Kidney (tissue), 14 donors: ENCODE measurements around the gene PSMD1. TPM values are rescaled to one million over a fixed set of nuclear protein-coding genes. Genes with fewer than 3 reads are reported as not detected.

Experiments used
- DNase-seq, 5 donors: peaks; one replicate each; pipeline ENCODE4 v3.0.0-alpha.2; 2013 to 2020
- FAIRE-seq: peaks from 2 replicates; lab custom pipeline; 2012; peaks lifted over from hg19 to GRCh38; lab: Jason Lieb, UNC
- H3K27ac ChIP-seq, 2 donors: one replicate each; pipeline ENCODE4 v1.7.0; 2013; ENCODE audit warnings: low read depth in 2 of 2, low read length in 2 of 2, inconsistent platforms in 1 of 2
- H3K27me3 ChIP-seq: one replicate; pipeline ENCODE4 v1.7.1; 2013; ENCODE audit warnings: low read length, inconsistent platforms; ENCODE audit not compliant: control insufficient read depth, insufficient read depth
- H3K36me3 ChIP-seq, 3 donors: one replicate each; pipeline versions ENCODE4 v1.7.0 to v1.7.1; 2013; ENCODE audit warnings: low read length in 3 of 3, control low read depth in 1 of 3, inconsistent platforms in 1 of 3; ENCODE audit not compliant: insufficient read depth in 3 of 3, control insufficient read depth in 2 of 3
- H3K4me1 ChIP-seq, 3 donors: one replicate each; pipeline versions ENCODE4 v1.7.0 to v1.7.1; 2013; ENCODE audit warnings: low read length in 3 of 3, inconsistent platforms in 1 of 3, low read depth in 1 of 3; ENCODE audit not compliant: control insufficient read depth in 2 of 3, insufficient read depth in 2 of 3
- H3K4me3 ChIP-seq, 3 donors: one replicate each; pipeline versions ENCODE4 v1.7.0 to v1.8.1; 2013; ENCODE audit warnings: low read length in 3 of 3, control low read depth in 1 of 3, inconsistent platforms in 1 of 3
- H3K9ac ChIP-seq, 3 donors: one replicate each; pipeline versions ENCODE4 v1.7.0 to v1.7.1; 2013; ENCODE audit warnings: low read length in 3 of 3, control low read depth in 1 of 3, inconsistent platforms in 1 of 3
- H3K9me3 ChIP-seq, 3 donors: one replicate each; pipeline versions ENCODE4 v1.7.0 to v1.7.1; 2013; ENCODE audit warnings: low read length in 3 of 3, control low read depth in 1 of 3, inconsistent platforms in 1 of 3; ENCODE audit not compliant: control insufficient read depth in 2 of 3, insufficient read depth in 1 of 3
- intact Hi-C: fragments of 100-400 bp; cut with DNase I; formaldehyde crosslinking; loops from one replicate; pipeline ENCODE4 v1.11.1; 2022
- polyA plus RNA-seq: library from polyadenylated mRNA; stranded (reverse); fragments of 350-450 nt; fragmentation: Illumina TruSeq; extraction: RNeasy Lipid Tissue Mini Kit (QIAGEN cat#74804); gene quantifications from one replicate; pipeline ENCODE4 v1.2.3, GENCODE V29; 2014; ENCODE audit warnings: low read depth, low replicate concordance; ENCODE audit not compliant: insufficient read depth
- total RNA-seq: library from RNA; stranded (reverse); fragmentation: NEBNext Ultra II Directional; extraction: Animal tissue kit (Norgen Biotek cat#: 25700); gene quantifications from one replicate; pipeline ENCODE4 v1.2.1, GENCODE V29; 2021
- TF ChIP-seq, protein P1 (sequence below): IDR thresholded peaks from 3 replicates; pipeline ENCODE4 v1.5.1; 2012; ENCODE audit warnings: mild to moderate bottlenecking, moderate library complexity, borderline replicate concordance; ENCODE audit not compliant: insufficient read depth; ENCODE audit errors: extremely low read depth
- donor health status: control.
- donor health status: control.
- donor health status: control.
- donor health status: control.
- donor health status: control.
- donor health status: DM: yes; HTN: yes; CAD: no.
- donor health status: Normal renal cell carcinoma (clear cell type).

The PSMD1 gene
- total and polyA plus RNA-seq, 2 donors from 2014 or later, result 75.6 to 95.4 TPM

DNA sequence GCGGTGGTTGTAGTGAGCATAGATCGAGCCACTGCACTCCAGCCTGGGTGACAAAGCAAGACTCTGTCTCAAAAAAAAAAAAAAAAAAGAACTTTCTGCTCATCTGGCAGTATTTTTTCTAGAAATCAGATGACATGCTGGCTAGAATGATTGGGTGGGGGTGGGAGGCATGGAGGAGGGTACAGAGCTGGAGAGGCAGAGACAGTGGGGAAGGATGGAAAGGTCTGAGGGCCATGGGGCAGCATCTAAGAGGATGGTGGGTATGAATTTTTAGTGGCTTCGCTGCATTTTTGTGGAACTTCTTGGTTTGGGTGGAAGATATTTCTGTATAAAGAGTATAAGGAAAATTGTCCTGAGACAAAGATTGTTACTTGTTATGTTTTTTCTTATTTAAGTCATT lies 165.1 kb downstream of the PSMD1 start:
- intact Hi-C loops, result no loop called here
- no peak overlapping the region for H3K27ac ChIP-seq
- no peaks in the 10 kb centered on the region for H3K27me3 ChIP-seq
- FAIRE-seq (no peak), DNase-seq (peak in 1 of 5 donors; percentile 10)
- H3K9ac ChIP-seq, result no peak overlapping the region
- TF ChIP-seq, protein P1, sequence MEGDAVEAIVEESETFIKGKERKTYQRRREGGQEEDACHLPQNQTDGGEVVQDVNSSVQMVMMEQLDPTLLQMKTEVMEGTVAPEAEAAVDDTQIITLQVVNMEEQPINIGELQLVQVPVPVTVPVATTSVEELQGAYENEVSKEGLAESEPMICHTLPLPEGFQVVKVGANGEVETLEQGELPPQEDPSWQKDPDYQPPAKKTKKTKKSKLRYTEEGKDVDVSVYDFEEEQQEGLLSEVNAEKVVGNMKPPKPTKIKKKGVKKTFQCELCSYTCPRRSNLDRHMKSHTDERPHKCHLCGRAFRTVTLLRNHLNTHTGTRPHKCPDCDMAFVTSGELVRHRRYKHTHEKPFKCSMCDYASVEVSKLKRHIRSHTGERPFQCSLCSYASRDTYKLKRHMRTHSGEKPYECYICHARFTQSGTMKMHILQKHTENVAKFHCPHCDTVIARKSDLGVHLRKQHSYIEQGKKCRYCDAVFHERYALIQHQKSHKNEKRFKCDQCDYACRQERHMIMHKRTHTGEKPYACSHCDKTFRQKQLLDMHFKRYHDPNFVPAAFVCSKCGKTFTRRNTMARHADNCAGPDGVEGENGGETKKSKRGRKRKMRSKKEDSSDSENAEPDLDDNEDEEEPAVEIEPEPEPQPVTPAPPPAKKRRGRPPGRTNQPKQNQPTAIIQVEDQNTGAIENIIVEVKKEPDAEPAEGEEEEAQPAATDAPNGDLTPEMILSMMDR, result no peak
- no peaks in the 10 kb centered on the region for H3K4me1 ChIP-seq
- H3K36me3 ChIP-seq, result peaks cover 0 to 6% (median 0%) of the 10 kb centered on the region in 3 donors
- no peak overlapping the region for H3K4me3 ChIP-seq
- no peaks in the 10 kb centered on the region for H3K9me3 ChIP-seq

Other genes starting within 250 kb of the PSMD1 start
- 1,131 TPM for gene ITM2C, start 191.9 kb upstream of the PSMD1 start, total RNA-seq
- gene ITM2C, start 191.9 kb upstream of the PSMD1 start, polyA plus RNA-seq, result 308 TPM
- gene GPR55, start 131.6 kb upstream of the PSMD1 start, total RNA-seq, result 0.69 TPM
- gene GPR55, start 131.6 kb upstream of the PSMD1 start, polyA plus RNA-seq, result not detected
- not detected for gene SPATA3, start 60.7 kb upstream of the PSMD1 start, total RNA-seq
- gene SPATA3, start 60.7 kb upstream of the PSMD1 start, polyA plus RNA-seq, result not detected
- gene C2orf72, start 19.3 kb upstream of the PSMD1 start, total RNA-seq, result 0.88 TPM
- 2.6 TPM for gene C2orf72, start 19.3 kb upstream of the PSMD1 start, polyA plus RNA-seq
- 3.0 TPM for gene HTR2B, start 68.2 kb downstream of the PSMD1 start, total RNA-seq
- gene HTR2B, start 68.2 kb downstream of the PSMD1 start, polyA plus RNA-seq, result 2.0 TPM
- gene ARMC9, start 141.8 kb downstream of the PSMD1 start, total RNA-seq, result 18.2 TPM
- 7.3 TPM for gene ARMC9, start 141.8 kb downstream of the PSMD1 start, polyA plus RNA-seq